HG03354 (cell line): ENCODE data around the gene PPP2R2C.

Source experiments
- ATAC-seq: cut with Tn5 transposase; IDR thresholded peaks from one replicate; pipeline ENCODE4 v1.9.1; 2021; ENCODE audit warnings: mild to moderate bottlenecking; ENCODE audit not compliant: unreplicated experiment, poor library complexity, severe bottlenecking

The PPP2R2C gene

DNA sequence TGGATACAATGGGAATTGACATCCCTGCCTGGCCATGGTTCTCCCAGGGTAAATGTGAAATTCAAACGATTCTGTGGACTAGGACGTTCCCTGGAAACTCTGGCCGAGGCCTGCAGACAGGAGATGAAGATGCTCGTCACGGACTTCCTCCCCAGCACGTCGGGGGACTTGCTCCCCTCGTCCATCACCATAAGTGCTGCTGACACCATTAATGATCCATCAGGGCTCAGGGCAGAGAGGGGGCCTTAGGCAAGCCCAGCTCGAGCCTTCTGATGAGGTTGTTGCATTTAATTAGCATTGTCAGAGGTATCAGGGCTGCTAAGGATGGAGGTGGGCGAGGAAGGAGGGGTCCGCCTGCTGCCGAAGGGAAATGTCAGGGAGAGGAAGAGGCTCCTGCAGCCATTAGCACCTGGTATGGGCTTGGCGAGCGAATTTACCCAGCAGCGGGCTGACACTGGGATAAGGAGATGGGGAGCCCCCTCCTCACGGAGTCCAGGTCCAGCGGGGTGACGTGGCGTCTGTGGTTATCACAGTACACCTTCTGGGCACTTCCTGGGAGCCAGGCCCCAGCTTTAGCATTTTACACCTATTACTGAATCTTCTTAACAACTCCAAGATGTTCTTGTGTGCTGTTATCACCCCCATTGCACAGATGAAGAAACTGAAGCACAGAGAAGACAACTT lies 83.1 kb downstream of the PPP2R2C start:
- no peak for ATAC-seq

- ATAC-seq = no peak
These were observed 83.7 kb downstream of the PPP2R2C start for GRCh38 chr4:6388713-6389112.

DNA sequence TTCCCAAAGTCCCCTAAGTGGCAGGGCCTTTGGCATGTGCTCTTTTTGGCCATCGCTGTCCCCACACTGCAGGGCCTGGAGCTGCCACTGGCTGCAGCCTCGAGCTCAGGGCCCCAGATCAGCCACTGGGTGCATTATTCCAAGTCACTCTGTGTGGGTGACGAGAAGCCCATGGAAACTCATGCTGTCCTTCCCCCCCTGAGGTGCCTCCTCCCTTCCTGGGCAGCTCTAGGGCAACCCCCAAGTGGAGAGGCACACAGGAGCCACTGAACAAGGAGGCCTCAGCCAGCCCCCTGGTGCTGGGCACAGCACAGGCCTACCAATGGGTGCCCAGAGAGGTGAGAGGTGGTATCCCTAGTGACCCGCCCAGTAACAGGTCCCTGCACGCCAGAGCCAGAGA lies 84.5 kb downstream of the PPP2R2C start:
- no peak for ATAC-seq

DNA sequence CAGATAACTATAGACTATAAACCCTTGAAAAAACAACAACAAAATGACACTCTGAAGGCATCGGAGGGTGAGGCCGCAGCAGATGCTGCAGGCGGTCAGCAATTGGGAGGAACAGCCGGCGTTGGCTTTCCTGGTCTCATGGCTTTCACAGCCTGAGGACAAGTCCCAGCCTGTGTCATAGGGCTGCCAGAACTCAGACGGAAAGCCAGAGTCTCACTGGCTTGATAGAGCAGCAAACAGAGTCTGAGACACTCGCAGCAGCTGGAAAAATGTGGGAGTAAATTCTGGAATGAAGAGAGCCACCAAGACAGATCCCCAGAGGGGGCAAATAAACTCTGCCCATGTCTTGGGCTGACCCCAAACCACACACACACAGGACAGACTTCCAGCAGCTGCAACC lies 86.3 kb downstream of the PPP2R2C start:
- ATAC-seq = no peak

DNA sequence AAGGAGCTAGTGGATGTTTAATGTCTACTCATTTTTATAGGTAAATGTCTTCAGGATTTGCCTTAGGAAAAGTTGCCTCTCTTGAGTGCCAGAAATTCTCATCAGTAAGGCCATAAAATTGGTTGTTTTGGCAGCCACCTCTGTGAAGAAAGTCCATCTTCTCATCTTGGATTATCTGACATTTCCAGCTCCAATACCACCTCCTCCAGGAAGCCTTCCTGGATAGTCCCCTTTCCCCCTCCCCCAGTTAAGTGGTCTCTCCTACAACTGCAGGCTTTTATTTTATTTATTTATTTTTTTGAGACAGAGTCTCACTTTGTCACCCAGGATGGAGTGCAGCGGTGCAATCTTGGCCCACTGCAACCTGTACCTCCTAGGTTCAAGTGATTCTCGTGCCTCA lies 87.1 kb downstream of the PPP2R2C start:
- no peak for ATAC-seq

DNA sequence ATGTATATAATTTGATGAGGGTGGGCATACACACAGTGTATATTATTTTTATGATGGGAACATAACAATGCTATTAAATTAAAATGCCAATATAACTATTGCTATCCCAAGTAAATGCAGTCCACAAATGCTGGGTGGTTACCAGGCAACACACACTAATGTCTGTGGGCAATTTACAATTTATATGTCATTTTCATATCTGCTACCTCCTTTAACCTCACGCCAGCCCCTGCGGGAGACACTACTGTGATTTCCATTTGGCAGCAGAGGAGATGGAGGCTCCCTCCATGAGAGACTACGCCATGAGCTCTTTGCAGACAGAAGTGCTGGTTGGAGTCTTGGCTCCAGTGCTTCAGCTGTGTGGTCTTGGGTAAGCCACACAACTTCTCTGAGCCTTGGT lies 87.9 kb downstream of the PPP2R2C start:
- ATAC-seq = no peak

DNA sequence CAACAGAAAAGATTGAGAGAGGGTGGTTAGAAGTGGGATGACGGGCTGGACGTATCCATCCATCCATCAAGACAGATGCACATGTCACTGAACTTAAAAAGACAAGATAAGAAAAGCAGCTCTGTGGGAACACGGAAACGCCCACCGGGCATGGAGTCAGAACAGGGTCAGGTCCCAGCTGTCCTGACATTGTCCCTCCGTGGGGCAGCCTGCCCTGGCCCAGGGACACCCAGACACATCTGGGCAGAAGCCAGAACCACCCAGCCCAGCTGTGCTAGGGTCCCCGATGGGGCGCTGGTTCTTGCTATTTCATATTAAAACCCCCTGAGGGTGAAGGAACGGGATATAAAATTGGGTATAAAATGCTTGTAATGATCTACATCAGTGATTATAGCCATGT lies 88.5 kb downstream of the PPP2R2C start:
- ATAC-seq = no peak

GRCh38 chr4:6383009-6383404 lies 89.4 kb downstream of the PPP2R2C start:
- ATAC-seq = no peak

GRCh38 chr4:6381571-6382123 lies 90.8 kb downstream of the PPP2R2C start:
- ATAC-seq = no peak

DNA sequence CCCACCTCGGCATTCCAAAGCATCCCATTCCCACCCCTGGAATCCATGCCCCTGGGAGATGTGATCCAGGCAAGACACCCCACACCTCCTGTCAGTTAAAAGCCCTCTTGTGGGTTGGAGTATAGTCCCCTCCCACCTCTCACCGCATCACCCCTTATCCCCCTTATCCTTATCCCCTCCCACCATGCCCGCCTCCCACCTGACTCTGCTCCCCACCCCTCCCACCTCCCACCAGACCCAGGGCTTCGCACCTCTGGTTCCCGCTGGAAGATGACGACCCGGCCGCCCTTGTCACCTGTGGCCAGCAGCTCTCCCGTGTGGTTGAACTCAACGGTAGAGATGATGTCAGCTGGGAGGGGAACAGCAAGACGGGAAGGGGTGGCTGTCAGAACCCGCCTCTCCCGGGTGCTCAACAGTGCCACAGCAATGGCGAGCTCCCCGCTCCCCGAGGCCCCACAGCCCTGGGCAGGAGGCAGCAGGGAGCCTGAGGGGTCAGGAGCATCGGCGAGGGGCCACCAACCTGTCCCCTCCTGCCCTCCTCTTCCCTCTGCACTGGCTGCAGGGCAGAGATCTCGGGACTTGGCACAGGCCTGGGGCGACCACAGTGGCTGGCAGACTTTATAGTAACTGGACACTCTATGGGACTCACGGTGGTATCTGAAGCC lies 91.5 kb downstream of the PPP2R2C start:
- ATAC-seq = no peak

GRCh38 chr4:6379767-6380745 lies 92.4 kb downstream of the PPP2R2C start:
- ATAC-seq = no peak

DNA sequence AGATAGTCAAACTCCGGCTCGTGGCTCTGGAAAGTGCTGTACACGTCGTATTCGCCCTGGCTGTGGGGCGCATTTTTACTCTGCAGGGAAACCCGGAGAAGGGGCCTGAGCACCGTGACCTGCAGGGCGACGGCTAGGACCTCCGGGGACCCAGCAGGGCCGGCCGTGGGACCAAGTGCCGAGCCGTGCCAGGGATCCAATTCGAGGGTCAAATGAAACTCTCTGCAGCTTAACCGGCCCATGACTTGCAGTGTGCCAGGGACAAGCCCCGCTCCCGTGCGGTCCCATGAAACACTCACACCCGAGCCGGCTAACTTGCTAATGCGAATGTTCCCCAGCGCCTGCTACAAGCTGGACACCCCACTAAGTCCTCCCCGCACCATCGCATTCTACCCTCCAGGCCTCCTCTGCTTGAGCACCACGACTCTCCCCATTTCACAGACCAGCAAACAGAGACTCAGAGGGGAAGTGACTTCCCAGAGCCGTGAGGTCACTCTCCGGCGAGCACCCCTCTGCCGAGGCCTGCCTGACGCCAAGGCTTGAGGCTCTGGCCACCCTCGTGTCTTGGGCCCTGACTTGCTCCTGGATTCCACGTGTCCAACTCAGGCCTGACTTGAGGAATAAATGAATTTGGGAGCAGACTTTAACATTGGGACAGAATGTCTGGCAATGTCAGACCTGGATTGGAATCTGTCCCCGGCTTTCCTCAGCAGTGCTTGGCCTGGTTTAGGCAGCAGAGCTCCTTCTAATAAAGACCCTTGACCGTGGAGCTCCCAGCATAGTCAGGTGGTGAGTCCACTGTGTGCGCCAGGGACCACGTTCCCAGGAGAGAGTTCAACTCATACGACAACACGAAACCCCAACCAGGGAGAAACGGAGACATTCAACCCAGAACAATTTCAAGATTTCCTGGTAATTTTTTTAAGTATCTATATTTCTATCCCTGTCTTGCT lies 93.6 kb downstream of the PPP2R2C start:
- no peak for ATAC-seq

DNA sequence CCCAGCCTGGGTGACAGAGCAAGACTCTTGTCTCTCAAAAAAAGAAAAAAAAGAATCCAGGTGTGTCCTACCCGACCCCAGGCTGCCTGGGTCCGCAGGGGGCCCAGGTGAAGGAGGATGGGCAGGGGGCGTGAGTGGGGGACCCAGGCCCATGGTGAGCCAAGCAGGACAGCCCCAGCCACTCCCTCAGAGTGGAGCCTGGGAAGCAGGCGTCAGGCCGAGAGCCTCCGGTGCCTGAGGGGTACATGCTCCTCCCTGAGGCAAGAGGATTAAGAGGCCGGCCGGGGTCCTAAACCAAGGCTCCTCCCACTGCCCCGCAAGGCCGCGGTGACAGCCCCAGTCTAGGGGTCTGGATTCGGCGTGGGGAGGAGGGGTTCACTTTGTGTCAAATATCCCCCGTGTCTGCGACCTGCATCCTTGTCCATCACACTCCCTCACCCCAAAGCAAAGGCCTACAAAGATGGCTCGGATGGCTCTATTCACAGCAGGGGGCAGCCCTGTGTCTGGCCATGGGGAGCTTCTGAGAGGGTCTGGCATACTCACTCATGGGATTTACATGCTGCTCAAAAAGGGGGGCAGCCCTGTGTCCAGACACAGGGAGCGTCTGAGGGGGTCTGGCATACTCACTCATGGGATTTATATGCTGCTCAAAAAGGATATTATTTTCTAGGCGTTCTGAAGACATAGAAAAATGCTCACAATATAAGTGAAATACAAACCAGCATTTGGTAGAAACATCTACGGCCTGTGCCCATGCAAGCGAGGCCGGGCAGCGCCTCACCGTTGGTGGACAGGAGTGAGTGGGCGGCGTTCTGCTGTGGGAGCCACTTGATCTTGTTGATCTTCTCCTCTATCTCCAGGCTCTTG lies 94.6 kb downstream of the PPP2R2C start:
- ATAC-seq = no peak

DNA sequence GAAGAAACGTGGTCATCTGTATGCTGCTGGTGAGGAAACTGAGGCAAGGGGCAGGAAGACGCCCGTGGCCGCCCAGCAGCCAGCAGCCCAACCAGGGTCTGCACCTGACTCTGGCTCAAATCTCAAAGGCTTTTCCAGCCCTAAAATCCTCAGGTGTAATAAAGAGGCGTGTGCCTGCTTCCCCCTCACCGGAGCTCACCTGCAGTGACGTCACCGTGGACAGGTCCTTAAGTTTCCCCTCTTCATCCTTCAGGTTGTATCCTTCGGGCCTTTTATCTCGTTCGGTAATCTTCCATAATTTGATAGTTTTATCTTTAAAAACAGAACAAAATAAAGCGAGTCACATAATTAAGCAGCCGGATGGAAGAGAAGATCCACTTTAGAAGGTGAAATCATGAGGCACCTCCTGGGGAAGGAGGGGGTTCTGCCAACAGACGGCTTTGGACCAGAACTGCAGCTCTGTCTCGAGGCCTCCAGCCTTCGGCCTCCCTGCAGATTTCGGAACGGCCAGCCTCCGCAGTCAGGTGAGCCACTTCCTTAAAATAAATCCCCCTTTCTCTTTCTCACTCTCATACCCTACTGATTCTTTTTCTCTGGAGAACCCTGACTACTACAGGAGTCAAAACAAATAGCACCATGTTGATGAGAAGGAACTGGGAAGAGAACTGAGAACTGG lies 96.7 kb downstream of the PPP2R2C start:
- ATAC-seq = no peak

DNA sequence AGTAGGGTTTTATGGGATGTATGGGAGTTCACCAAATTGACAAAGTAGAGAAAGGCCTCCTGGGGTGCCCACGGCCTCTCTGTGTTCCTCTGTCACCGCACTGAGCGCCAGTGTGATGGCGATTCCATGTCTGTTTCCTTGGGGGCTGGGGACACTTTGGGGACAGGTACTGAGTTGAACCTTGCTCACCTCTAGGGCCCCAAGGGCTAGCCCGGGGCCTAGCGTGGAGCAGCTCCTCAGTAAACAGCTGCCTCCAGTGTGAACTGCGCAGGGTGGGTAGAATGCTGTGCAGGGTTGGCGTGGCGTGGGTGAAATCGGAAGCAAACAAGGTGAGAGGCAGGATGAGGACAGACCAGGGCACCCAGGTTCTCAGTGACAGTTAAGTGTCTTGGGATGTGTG lies 97.8 kb downstream of the PPP2R2C start:
- ATAC-seq = no peak

GRCh38 chr4:6373541-6374410 lies 98.6 kb downstream of the PPP2R2C start:
- ATAC-seq = no peak
